Limb (tissue), 2 donors: ENCODE results near the gene FBXL15.
"Not testable (repeated sequence)": the region's sequence is repeated elsewhere in the genome, so short reads cannot be mapped to it uniquely, and the experiment has no call there.

Source experiments
- DNase-seq, 2 donors: peaks; one replicate each; pipeline ENCODE4 v3.0.0-alpha.2; 2016; ENCODE audit errors: extremely low spot score in 2 of 2

FBXL15 gene

GRCh38 chr10:102452672-102453340, 32.2 kb downstream of the FBXL15 start:
- DNase-seq = no peak

GRCh38 chr10:102453502-102453901, 32.9 kb downstream of the FBXL15 start:
- no peak for DNase-seq

GRCh38 chr10:102454662-102455487, 34.2 kb downstream of the FBXL15 start:
- DNase-seq = not testable (repeated sequence)

GRCh38 chr10:102455893-102456471, 35.3 kb downstream of the FBXL15 start:
- DNase-seq = no peak

GRCh38 chr10:102457591-102458150, 37.0 kb downstream of the FBXL15 start:
- DNase-seq = no peak

- no peak for DNase-seq
Measured at GRCh38 chr10:102458656-102459055, 38.0 kb downstream of the FBXL15 start.

- no peak for DNase-seq
Measured at GRCh38 chr10:102460836-102461186, 40.2 kb downstream of the FBXL15 start.

DNA sequence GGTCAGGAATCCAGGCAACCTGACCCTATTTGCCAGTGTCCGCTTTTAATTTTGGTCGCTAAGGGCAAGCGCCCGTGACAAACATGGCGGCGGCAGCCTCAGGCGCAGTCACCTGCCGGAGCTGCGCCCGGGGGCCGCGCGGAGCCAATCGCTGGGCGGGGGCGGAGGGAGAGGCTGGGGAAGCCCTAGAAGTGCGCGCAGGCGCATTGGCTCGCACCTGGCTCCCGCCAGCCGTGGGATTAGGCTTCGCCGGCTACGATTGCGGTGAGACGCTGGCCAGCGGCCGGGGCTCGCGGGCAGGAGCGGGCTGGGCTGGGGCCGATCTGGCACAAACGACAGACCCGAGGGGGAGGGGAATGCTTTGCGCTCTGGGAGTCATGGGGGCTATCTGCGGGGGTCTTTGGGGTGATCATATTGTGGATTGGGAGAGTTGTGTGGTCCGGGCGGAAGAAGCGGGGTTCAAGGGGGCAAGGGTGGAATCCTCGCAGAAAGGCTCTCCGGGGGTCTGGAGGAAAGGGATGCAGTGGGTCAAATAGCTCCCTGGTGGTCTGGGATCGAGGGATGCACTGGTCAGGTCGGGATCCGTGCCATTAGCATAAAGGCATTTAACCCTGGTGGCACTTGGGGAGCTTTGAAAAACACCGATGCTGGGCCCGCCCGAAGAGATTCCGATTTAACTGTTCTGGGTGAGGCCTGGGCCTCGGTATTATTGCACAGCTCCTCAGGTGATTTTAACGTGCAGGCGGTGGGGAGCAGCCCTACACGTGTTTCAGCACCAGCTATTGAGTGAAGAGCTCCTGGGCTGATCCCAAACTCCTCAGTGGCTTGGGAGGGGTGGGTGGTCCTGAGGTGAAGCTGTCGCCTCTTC, 40.8 kb downstream of the FBXL15 start:
- DNase-seq = peak; percentile 68 to 92

DNA sequence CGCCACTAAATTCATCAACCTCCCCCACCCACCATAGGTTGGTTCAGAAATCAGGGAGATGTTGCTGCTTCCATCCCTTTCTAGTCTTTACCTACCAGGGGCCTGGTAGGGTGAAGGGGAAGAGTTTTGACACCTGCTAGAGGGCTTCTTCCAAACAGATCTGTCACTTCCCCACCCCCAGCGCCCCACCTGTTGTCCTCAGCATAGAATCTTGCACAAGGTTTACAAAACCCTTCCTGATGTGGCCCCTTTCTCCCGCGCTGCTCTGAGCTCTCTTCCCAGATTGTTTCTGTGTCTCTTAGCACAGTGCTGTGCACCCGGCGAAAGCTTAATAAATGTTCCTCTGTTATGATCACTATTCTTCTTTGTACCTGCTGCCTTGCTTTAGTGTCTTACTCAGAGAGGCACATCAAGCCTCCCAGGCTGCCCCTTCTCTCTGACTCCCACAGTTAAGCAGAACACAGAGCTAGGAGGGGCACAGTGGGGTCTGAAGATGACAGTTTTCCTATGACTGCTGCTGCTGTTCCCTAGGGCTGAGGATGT, 41.9 kb downstream of the FBXL15 start:
- DNase-seq = no peak

- no peak for DNase-seq
Measured at GRCh38 chr10:102463983-102464382, 43.3 kb downstream of the FBXL15 start.

GRCh38 chr10:102465466-102465865, 44.8 kb downstream of the FBXL15 start:
- DNase-seq = no peak

GRCh38 chr10:102467318-102467717, 46.7 kb downstream of the FBXL15 start:
- DNase-seq = no peak

- no peak for DNase-seq
Measured at GRCh38 chr10:102467971-102468438, 47.4 kb downstream of the FBXL15 start.

DNA sequence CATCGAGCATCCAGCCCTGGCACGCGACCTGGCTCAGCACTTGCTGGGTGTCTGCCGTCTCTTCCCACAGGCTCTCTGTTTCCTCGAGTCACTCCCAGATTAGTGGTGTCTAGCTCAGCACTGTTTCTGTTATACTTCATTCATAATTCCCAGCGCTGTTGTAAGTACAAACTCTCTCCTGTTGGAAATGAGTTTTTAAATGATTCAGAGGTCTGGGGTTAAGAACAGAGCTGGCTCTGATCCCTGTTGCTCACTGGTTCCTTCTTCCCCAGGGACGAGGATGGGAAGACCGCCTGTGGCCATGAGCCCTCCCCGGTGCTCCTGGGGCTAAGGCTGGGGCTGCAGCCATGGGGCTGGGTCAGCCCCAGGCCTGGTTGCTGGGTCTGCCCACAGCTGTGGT, 48.0 kb downstream of the FBXL15 start:
- no peak for DNase-seq

GRCh38 chr10:102470579-102471546, 50.2 kb downstream of the FBXL15 start:
- no peak for DNase-seq
